Stomach (tissue), 4 donors: ENCODE data around the gene SLC38A10.

Experiments used
- EP300 ChIP-seq: sonication (generic); formaldehyde crosslinking; IDR thresholded peaks from one replicate; pipeline ENCODE4 v1.6.1; 2017; ENCODE audit warnings: antibody characterized with exemption
- POLR2A ChIP-seq, 4 donors: fragments of 450-650 bp; IDR thresholded peaks; one replicate each; pipeline ENCODE4 v1.6.1; 2016; ENCODE audit warnings: antibody characterized with exemption in 4 of 4, control low read depth in 2 of 4, mild to moderate bottlenecking in 1 of 4, moderate library complexity in 1 of 4
- POLR2AphosphoS5 ChIP-seq, 3 donors: sonication (generic); formaldehyde crosslinking; IDR thresholded peaks; one replicate each; pipeline ENCODE4 v1.6.1; 2016; ENCODE audit warnings: antibody characterized with exemption in 3 of 3
- TF ChIP-seq, protein P1 (sequence below), 7 experiments: fragments of 450-650 bp in 4 of 7; fragments of 200-600 bp in 3 of 7; sonication (generic) in 3 of 7; IDR thresholded peaks; one replicate each; pipeline ENCODE4 v1.5.1; 2016 to 2019; ENCODE audit warnings: antibody characterized with exemption in 7 of 7, control low read depth in 2 of 7, mild to moderate bottlenecking in 1 of 7

DNA sequence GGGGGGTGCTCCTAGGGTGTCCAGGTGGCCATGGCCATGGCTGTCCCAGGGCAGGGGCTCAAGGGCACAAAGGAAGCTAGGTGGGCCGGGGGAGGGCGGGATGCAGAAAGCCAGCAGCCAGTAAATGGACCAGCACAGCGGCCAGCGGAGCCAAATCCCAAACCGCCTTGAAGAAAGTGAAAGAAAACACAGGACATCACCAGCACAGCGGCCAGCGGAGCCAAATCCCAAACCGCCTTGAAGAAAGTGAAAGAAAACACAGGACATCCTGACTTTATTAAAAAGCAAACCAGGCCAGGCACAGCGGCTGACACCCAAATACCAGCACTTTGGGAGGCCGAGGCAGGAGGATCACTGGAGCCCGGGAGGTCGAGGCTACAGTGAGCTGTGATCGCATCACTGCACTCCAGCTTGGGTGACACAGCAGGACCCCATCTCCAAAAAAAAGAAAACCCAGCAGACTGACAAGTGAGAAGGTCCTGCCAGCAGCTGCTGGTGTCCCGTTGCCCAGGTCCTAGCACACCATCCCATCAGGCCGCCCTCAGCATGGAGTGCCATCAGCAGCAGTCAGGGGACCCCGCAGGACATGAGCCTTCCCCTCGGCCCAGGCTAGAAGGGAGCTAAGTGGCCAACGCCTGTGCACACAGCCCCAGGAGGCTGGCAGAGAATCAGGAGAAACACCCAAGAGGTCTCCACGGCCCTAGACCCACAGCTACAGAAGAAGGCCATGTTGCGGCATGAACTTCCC is 17.0 kb downstream of the SLC38A10 start:
- TF ChIP-seq, protein P1, sequence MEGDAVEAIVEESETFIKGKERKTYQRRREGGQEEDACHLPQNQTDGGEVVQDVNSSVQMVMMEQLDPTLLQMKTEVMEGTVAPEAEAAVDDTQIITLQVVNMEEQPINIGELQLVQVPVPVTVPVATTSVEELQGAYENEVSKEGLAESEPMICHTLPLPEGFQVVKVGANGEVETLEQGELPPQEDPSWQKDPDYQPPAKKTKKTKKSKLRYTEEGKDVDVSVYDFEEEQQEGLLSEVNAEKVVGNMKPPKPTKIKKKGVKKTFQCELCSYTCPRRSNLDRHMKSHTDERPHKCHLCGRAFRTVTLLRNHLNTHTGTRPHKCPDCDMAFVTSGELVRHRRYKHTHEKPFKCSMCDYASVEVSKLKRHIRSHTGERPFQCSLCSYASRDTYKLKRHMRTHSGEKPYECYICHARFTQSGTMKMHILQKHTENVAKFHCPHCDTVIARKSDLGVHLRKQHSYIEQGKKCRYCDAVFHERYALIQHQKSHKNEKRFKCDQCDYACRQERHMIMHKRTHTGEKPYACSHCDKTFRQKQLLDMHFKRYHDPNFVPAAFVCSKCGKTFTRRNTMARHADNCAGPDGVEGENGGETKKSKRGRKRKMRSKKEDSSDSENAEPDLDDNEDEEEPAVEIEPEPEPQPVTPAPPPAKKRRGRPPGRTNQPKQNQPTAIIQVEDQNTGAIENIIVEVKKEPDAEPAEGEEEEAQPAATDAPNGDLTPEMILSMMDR (IDR thresholded peaks at IDR 0.05) = no peak
- TF ChIP-seq POLR2A (IDR thresholded peaks at IDR 0.05) = no peak
- TF ChIP-seq POLR2AphosphoS5 (IDR thresholded peaks at IDR 0.05) = no peak
- no peak for TF ChIP-seq EP300
